Coronary artery (tissue), 2 donors: Measurements from ENCODE around the gene DTNA.
A peak's percentile ranks its signal among the peaks of the same experiment; 100 is the strongest.
"Not testable (repeated sequence)": the region's sequence is repeated elsewhere in the genome, so short reads cannot be mapped to it uniquely, and the experiment has no call there.

Experiments
- DNase-seq: peaks from one replicate; pipeline ENCODE4 v3.0.0-alpha.2; 2017; ENCODE audit warnings: low spot score
- H3K27ac ChIP-seq, 2 donors: fragments of 200-600 bp; sonication (generic); one replicate each; pipeline ENCODE4 v1.5.1; 2016 to 2019
- H3K4me3 ChIP-seq: fragments of 200-600 bp; sonication (generic); 2 replicates; pipeline ENCODE4 v1.5.1; 2016; ENCODE audit warnings: mild to moderate bottlenecking, moderate library complexity
- CTCF ChIP-seq: fragments of 200-600 bp; sonication (generic); IDR thresholded peaks from one replicate; pipeline ENCODE4 v1.5.1; 2019; ENCODE audit warnings: antibody characterized with exemption

The DTNA gene

GRCh38 chr18:34886177-34886576 is 176.1 kb downstream of the DTNA start:
- H3K27ac ChIP-seq = peak overlapping the region; percentile 72 to 85
- no peak overlapping the region for H3K4me3 ChIP-seq
- no peak for DNase-seq
- TF ChIP-seq CTCF = no peak

GRCh38 chr18:34887881-34888580 is 177.9 kb downstream of the DTNA start:
- TF ChIP-seq CTCF = no peak
- H3K27ac ChIP-seq = peak overlapping the region; percentile 66 to 72
- DNase-seq = no peak
- no peak overlapping the region for H3K4me3 ChIP-seq

- no peak overlapping the region for H3K27ac ChIP-seq
- TF ChIP-seq CTCF = no peak
- no peak overlapping the region for H3K4me3 ChIP-seq
- no peak for DNase-seq
These were observed 180.5 kb downstream of the DTNA start for GRCh38 chr18:34890486-34891085.

GRCh38 chr18:34892379-34892778 is 182.3 kb downstream of the DTNA start:
- TF ChIP-seq CTCF = no peak
- DNase-seq = no peak
- H3K4me3 ChIP-seq = no peak overlapping the region
- no peak overlapping the region for H3K27ac ChIP-seq

GRCh38 chr18:34893239-34893638 is 183.1 kb downstream of the DTNA start:
- DNase-seq = no peak
- no peak overlapping the region for H3K4me3 ChIP-seq
- no peak for TF ChIP-seq CTCF
- H3K27ac ChIP-seq = no peak overlapping the region

- H3K4me3 ChIP-seq = no peak overlapping the region
- DNase-seq = no peak
- no peak for TF ChIP-seq CTCF
- peak overlapping the region in 1 of 2 donors; percentile 33 for H3K27ac ChIP-seq
These were observed 191.2 kb downstream of the DTNA start for GRCh38 chr18:34901299-34901698.

GRCh38 chr18:34904994-34905393 is 194.9 kb downstream of the DTNA start:
- TF ChIP-seq CTCF = no peak
- Histone ChIP-seq H3K4me3 (no peak overlapping the region), H3K27ac (no peak overlapping the region)
- no peak for DNase-seq

- not testable (repeated sequence) for DNase-seq, H3K4me3 ChIP-seq, H3K27ac ChIP-seq
These were observed 196.9 kb downstream of the DTNA start for GRCh38 chr18:34906985-34907384.
